Type B pancreatic cell (in vitro differentiated cells): ENCODE data around the gene TP53BP2. TPM values are rescaled to one million over a fixed set of nuclear protein-coding genes. Genes with fewer than 3 reads are reported as not detected.

ENCODE experiments used
- DNase-seq: peaks from one replicate; pipeline ENCODE4 v3.0.0; 2021; ENCODE audit warnings: mixed read lengths; ENCODE audit not compliant: unreplicated experiment; ENCODE audit errors: extremely low spot score
- H3K27ac Mint-ChIP-seq: 2 replicates; pipeline ENCODE4 v1.8.0; 2021; ENCODE audit warnings: mild to moderate bottlenecking, mixed read lengths
- H3K27me3 Mint-ChIP-seq: 2 replicates; pipeline ENCODE4 v1.8.0; 2021; ENCODE audit warnings: mixed read lengths
- H3K36me3 Mint-ChIP-seq: 2 replicates; pipeline ENCODE4 v1.8.0; 2021; ENCODE audit warnings: mixed read lengths
- H3K4me1 Mint-ChIP-seq: one replicate; pipeline ENCODE4 v1.8.0; 2021; ENCODE audit warnings: mixed read lengths; ENCODE audit not compliant: unreplicated experiment
- H3K4me3 Mint-ChIP-seq: 2 replicates; pipeline ENCODE4 v1.8.0; 2021; ENCODE audit warnings: mild to moderate bottlenecking, mixed read lengths
- H3K9me3 Mint-ChIP-seq: 2 replicates; pipeline ENCODE4 v1.8.0; 2021; ENCODE audit warnings: mixed read lengths
- total RNA-seq: library from RNA; stranded (reverse); gene quantifications from 2 replicates; pipeline ENCODE4 v1.2.1, GENCODE V29; 2021; ENCODE audit warnings: low replicate concordance
- TF ChIP-seq, protein P1 (sequence below): fragments of 200-600 bp; sonication (generic); conservative IDR thresholded peaks from 2 replicates; pipeline ENCODE4 v1.5.0; 2021; ENCODE audit warnings: antibody characterized with exemption, mild to moderate bottlenecking

Gene TP53BP2
- total RNA-seq, 1 donor from 2014 or later: 67.2 TPM

DNA sequence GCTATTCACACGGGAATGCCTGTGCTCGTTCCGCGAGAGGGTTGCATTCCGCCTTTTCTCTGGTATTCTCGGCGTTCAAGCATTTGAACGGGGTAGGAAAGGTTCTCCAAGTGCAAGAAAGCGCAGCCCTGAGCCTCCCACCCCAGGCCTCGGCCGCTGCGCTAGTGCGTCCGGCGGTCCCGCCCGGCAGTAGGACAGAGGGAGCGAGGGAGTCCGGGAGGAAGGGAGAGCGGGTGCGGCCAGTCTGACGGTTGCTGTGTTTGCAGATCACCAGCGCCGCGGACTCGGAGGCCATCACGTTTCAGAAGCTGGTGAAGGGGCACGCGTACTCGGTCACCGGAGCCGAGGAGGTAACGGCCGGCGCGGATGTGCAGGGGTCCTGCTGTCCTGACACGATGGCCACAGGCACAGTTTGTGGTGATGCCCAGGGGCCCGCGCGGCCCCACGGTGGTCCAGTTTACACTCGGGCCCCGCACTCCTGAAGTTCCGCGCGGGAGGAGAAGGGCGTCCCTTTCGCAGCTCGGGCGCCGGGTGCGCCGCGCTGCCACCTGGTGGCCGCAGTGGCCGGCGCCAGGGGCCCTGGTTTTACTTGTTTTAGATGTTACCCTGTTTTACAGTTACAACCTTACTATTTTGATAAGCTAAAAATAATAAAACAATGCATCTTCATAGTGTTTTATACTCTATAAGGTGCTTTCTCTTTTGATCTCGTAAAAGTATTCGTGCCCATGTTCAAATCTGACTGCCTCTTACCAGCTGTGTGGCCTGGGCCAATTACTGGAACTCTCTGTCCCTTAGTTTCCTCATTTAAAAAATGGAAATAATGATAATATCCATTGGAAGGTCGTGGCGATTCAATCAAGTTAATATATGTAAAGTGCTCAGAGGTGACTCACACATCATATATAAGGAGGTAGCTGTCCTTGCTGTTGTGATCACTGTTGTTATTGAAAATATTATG is 96.7 kb downstream of the TP53BP2 start:
- peak overlapping the region; percentile 61 for H3K27ac Mint-ChIP-seq
- no peaks in the 10 kb centered on the region for H3K27me3 Mint-ChIP-seq
- H3K36me3 Mint-ChIP-seq: peaks cover 30% of the 10 kb centered on the region

DNA sequence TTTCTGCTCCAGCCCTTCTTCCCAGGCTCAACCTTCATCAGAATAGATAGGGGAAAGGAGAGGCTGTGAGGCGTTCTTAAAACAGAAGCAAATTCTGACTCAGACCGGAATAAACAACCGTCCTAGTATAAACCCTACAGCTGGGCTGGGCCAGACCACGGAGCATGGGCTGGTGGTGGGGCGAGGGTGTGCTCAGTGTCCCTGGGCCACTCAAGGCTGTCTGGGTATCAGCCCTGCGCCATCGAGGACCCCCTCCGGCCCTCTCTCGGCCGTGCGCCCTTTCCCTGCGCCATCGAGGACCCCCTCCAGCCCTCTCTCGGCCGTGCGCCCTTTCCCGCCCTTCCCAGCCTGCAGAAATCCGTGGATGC is 97.4 kb downstream of the TP53BP2 start:
- peaks cover 35% of the 10 kb centered on the region for H3K36me3 Mint-ChIP-seq
- H3K27ac Mint-ChIP-seq: peak overlapping the region; percentile 61
- H3K4me3 Mint-ChIP-seq: peak overlapping the region; percentile 92
- H3K9me3 Mint-ChIP-seq: no peaks in the 10 kb centered on the region
- no peaks in the 10 kb centered on the region for H3K27me3 Mint-ChIP-seq
- DNase-seq: no peak
- H3K4me1 Mint-ChIP-seq: peaks cover 11% of the 10 kb centered on the region
- TF ChIP-seq, protein P1, sequence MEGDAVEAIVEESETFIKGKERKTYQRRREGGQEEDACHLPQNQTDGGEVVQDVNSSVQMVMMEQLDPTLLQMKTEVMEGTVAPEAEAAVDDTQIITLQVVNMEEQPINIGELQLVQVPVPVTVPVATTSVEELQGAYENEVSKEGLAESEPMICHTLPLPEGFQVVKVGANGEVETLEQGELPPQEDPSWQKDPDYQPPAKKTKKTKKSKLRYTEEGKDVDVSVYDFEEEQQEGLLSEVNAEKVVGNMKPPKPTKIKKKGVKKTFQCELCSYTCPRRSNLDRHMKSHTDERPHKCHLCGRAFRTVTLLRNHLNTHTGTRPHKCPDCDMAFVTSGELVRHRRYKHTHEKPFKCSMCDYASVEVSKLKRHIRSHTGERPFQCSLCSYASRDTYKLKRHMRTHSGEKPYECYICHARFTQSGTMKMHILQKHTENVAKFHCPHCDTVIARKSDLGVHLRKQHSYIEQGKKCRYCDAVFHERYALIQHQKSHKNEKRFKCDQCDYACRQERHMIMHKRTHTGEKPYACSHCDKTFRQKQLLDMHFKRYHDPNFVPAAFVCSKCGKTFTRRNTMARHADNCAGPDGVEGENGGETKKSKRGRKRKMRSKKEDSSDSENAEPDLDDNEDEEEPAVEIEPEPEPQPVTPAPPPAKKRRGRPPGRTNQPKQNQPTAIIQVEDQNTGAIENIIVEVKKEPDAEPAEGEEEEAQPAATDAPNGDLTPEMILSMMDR: no peak

More for the DNA sequence above, 96.7 kb downstream of the TP53BP2 start:
- Mint-ChIP-seq H3K4me1 (peaks cover 11% of the 10 kb centered on the region), H3K4me3 (peak overlapping the region; percentile 92), H3K9me3 (no peaks in the 10 kb centered on the region)
- DNase-seq: peak; percentile 76
- TF ChIP-seq, protein P1: peak; percentile 100

DNA sequence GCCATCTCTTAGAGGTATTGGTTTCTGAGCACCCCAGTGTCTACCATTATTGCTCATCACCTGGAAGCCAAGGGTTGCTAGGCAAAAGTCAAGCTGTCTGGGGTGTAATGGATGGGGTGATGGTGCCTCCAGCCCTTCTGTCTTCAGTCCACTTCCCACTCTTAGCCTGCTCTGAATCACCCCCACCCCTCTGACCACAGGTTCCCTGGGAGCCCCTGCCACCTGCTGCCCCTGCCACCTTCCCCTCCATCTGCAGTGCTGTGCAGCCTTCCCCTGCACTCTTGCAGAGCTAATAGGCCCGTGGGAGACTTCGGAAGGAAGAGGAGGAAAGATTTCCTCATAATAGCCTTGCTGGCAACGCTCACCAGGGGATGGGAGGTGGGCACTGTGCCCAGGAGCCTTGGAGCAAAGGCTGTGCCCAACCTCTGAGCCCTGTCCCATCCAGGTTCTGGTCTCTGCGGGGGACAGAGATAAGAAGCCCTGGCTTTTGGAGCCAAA is 97.9 kb downstream of the TP53BP2 start:
- no peak overlapping the region for H3K27ac Mint-ChIP-seq
- H3K4me1 Mint-ChIP-seq: peaks cover 11% of the 10 kb centered on the region
- peaks cover 30% of the 10 kb centered on the region for H3K36me3 Mint-ChIP-seq
- H3K9me3 Mint-ChIP-seq: no peaks in the 10 kb centered on the region
- no peaks in the 10 kb centered on the region for H3K27me3 Mint-ChIP-seq
- DNase-seq: no peak
- H3K4me3 Mint-ChIP-seq: no peak overlapping the region
- TF ChIP-seq, protein P1: no peak

DNA sequence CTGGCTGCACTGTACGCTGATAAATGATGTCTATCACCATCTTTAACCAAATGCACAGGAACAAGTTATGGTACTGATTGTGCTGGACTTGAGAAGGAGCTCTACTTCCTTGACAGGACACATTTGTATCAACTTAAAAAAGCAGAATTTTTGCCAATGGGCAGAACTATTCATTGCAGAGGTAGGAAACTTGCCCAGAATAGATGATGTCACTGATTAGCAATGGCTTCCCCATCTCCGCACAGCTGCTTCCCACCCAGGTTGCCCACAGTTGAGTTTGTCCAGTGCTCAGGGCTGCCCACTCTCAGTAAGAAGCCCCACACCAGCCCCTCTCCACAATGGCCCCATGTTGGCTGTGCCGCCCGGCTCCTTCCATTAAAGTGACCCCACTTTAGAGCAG is 100.0 kb downstream of the TP53BP2 start:
- TF ChIP-seq, protein P1: no peak
- H3K36me3 Mint-ChIP-seq: peaks cover 23% of the 10 kb centered on the region
- no peaks in the 10 kb centered on the region for H3K27me3 Mint-ChIP-seq
- no peak overlapping the region for H3K27ac Mint-ChIP-seq
- peaks cover 11% of the 10 kb centered on the region for H3K4me1 Mint-ChIP-seq
- no peak overlapping the region for H3K4me3 Mint-ChIP-seq
- no peak for DNase-seq
- H3K9me3 Mint-ChIP-seq: no peaks in the 10 kb centered on the region

DNA sequence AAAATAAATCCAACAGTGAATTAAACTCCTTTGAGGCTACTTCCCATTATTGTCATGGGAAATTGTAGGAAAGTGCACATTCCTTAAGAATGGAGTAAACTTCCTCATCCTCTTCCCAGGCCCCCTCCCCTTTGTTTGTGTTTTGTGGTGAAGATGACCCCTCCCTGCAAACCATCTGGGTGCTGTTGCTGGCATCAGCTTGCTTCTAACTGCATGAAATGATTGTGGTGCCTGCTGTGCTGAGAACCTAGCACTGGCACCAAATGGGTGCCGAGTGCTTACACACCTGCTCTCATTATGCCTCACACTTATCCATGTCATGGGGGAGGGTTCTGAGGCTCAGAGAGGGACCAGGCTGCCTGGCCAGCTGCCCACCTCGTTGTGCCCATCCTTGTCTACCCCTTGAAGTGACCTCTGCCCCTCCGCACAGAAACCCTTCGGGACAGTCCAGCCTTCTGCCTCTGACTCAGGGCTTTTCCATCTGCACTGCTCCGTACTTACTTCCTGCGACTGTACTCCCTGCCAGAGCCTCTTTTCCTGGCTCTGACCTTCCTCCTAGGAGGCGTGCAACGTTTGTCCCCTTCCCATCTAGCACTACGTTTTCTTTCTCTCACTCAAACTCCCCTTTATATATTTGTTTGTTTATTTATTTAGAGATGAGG is 102.8 kb downstream of the TP53BP2 start:
- DNase-seq: no peak
- Mint-ChIP-seq H3K36me3 (peaks cover 21% of the 10 kb centered on the region), H3K4me3 (no peak overlapping the region), H3K27ac (no peak overlapping the region), H3K4me1 (peaks cover 7% of the 10 kb centered on the region), H3K27me3 (no peaks in the 10 kb centered on the region), H3K9me3 (no peaks in the 10 kb centered on the region)
- TF ChIP-seq, protein P1: no peak
